Neural cell (in vitro differentiated cells): ENCODE results near the gene ALDH3B2.
"Not testable (repeated sequence)": the region's sequence is repeated elsewhere in the genome, so short reads cannot be mapped to it uniquely, and the experiment has no call there.

Experiments
- EP300 ChIP-seq: fragments of 450-650 bp; conservative IDR thresholded peaks from 2 replicates; pipeline ENCODE4 v1.6.1; 2014; ENCODE audit warnings: antibody characterized with exemption, mild to moderate bottlenecking, moderate library complexity; ENCODE audit not compliant: poor library complexity, severe bottlenecking
- EZH2 ChIP-seq: fragments of 200-600, 300-800 bp; shearing (Covaris generic), sonication (generic); IDR thresholded peaks from 2 replicates; pipeline ENCODE4 v1.6.1; 2014; ENCODE audit warnings: antibody characterized with exemption, low read length, borderline replicate concordance, mild to moderate bottlenecking; ENCODE audit not compliant: insufficient read depth, poor library complexity, severe bottlenecking
- MXI1 ChIP-seq: fragments of 450-650 bp; conservative IDR thresholded peaks from 2 replicates; pipeline ENCODE4 v1.6.1; 2014; ENCODE audit warnings: antibody characterized with exemption, mild to moderate bottlenecking; ENCODE audit not compliant: poor library complexity, severe bottlenecking
- POLR2AphosphoS5 ChIP-seq: IDR thresholded peaks from 2 replicates; pipeline ENCODE4 v1.6.1; 2012
- RAD21 ChIP-seq: fragments of 450-650 bp; conservative IDR thresholded peaks from 2 replicates; pipeline ENCODE4 v1.6.1; 2014; ENCODE audit warnings: antibody characterized with exemption, mild to moderate bottlenecking, moderate library complexity
- SMC3 ChIP-seq: fragments of 450-650 bp; conservative IDR thresholded peaks from 2 replicates; pipeline ENCODE4 v1.6.1; 2014; ENCODE audit warnings: antibody characterized with exemption, mild to moderate bottlenecking, moderate library complexity; ENCODE audit not compliant: poor library complexity
- TAF1 ChIP-seq: IDR thresholded peaks from 2 replicates; pipeline ENCODE4 v1.6.1; 2012; ENCODE audit warnings: low read depth
- TF ChIP-seq, protein P1 (sequence below): fragments of 450-650 bp; IDR thresholded peaks from 2 replicates; pipeline ENCODE4 v1.5.1; 2014; ENCODE audit warnings: antibody characterized with exemption, mild to moderate bottlenecking, moderate library complexity; ENCODE audit not compliant: poor library complexity, severe bottlenecking
- TF ChIP-seq, protein P2 (sequence below): IDR thresholded peaks from 2 replicates; pipeline ENCODE4 v1.6.1; 2012; ENCODE audit warnings: borderline replicate concordance

DNA sequence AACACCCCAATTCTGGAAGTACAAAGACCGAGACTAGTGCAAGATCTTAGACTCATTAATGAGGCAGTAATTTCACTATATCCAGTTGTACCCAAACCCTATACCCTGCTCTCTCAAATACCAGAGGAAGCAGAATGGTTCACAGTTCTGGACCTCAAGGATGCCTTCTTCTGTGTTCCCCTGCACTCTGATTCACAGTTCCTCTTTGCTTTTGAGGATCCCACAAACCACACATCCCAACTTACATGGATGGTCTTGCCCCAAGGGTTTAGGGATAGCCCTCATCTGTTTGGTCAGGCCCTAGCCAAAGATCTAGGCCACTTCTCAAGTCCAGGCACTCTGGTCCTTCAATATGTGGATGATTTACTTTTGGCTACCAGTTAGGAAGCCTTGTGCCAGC lies 50.6 kb downstream of the ALDH3B2 start:
- not testable (repeated sequence) for TF ChIP-seq MXI1, POLR2AphosphoS5, TAF1, SMC3, EZH2, EP300, RAD21
- TF ChIP-seq, protein P1, sequence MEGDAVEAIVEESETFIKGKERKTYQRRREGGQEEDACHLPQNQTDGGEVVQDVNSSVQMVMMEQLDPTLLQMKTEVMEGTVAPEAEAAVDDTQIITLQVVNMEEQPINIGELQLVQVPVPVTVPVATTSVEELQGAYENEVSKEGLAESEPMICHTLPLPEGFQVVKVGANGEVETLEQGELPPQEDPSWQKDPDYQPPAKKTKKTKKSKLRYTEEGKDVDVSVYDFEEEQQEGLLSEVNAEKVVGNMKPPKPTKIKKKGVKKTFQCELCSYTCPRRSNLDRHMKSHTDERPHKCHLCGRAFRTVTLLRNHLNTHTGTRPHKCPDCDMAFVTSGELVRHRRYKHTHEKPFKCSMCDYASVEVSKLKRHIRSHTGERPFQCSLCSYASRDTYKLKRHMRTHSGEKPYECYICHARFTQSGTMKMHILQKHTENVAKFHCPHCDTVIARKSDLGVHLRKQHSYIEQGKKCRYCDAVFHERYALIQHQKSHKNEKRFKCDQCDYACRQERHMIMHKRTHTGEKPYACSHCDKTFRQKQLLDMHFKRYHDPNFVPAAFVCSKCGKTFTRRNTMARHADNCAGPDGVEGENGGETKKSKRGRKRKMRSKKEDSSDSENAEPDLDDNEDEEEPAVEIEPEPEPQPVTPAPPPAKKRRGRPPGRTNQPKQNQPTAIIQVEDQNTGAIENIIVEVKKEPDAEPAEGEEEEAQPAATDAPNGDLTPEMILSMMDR: not testable (repeated sequence)
- TF ChIP-seq, protein P2, sequence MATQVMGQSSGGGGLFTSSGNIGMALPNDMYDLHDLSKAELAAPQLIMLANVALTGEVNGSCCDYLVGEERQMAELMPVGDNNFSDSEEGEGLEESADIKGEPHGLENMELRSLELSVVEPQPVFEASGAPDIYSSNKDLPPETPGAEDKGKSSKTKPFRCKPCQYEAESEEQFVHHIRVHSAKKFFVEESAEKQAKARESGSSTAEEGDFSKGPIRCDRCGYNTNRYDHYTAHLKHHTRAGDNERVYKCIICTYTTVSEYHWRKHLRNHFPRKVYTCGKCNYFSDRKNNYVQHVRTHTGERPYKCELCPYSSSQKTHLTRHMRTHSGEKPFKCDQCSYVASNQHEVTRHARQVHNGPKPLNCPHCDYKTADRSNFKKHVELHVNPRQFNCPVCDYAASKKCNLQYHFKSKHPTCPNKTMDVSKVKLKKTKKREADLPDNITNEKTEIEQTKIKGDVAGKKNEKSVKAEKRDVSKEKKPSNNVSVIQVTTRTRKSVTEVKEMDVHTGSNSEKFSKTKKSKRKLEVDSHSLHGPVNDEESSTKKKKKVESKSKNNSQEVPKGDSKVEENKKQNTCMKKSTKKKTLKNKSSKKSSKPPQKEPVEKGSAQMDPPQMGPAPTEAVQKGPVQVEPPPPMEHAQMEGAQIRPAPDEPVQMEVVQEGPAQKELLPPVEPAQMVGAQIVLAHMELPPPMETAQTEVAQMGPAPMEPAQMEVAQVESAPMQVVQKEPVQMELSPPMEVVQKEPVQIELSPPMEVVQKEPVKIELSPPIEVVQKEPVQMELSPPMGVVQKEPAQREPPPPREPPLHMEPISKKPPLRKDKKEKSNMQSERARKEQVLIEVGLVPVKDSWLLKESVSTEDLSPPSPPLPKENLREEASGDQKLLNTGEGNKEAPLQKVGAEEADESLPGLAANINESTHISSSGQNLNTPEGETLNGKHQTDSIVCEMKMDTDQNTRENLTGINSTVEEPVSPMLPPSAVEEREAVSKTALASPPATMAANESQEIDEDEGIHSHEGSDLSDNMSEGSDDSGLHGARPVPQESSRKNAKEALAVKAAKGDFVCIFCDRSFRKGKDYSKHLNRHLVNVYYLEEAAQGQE: not testable (repeated sequence)
